Stimulated activated CD4-positive, alpha-beta T cell treated with anti-CD3 and anti-CD28 coated beads, Interleukin-12 subunit alpha, Interleukin-12 subunit beta, amount 100 ng/mL, for 24 hours (primary cell): ENCODE data around the gene KIF3B.
"Not testable (repeated sequence)": the region's sequence is repeated elsewhere in the genome, so short reads cannot be mapped to it uniquely, and the experiment has no call there.

Experiments used
- DNase-seq, 2 experiments: peaks; one replicate each; pipeline ENCODE4 v3.0.0-alpha.2; 2020; ENCODE audit warnings: low read depth in 2 of 2

Gene KIF3B

DNA sequence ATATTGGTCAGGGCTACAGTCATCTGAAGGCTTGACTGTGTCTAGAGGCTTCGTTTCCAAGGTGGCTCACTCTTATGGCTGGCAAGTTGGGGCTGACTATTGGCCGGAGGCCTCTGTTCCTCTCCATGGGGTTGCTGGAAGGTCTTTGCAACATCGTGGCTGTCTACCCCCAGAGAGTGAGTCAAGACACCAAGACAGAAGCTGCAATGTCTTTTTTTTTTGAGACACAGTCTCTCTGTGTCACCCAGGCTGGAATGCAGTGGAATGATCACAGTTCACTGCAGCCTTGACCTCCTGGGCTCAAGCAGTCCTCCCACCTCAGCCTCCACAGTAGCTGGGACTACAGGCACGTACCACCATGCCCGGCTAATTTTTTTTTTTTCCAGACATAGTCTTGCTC is 29.4 kb upstream of the KIF3B start:
- DNase-seq, result no peak

DNA sequence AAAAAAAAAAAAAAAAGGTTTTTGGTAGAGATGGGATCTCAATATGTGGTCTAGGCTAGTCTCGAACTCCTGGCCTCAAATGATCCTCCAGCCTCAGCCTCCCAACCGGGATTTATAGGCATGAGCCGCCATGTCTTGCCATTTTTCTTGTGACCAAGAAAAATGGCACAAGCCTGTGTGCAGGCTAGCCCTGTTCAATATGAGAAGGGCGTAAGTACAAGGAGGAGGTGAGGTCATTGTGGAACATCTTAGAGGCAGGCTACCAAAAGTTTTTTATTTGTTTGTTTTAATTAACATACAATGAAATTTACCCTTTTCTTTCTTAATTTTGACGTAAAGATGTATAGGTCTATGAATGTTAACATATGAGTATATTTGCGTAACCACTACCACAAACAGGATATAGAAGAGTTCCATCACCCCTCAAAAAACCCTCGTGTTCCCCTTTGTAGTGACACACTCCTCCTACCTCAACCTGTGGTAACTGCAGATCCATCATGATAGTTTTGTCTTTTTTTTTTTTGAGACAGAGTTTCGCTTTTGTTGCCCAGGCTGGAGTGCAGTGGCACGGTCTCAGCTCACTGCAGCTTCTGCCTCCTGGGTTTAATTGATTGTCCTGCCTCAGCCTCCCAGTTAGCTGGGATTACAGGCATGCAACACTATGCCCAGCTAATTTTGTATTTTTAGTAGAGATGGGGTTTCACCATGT is 28.3 kb upstream of the KIF3B start:
- DNase-seq, result no peak

DNA sequence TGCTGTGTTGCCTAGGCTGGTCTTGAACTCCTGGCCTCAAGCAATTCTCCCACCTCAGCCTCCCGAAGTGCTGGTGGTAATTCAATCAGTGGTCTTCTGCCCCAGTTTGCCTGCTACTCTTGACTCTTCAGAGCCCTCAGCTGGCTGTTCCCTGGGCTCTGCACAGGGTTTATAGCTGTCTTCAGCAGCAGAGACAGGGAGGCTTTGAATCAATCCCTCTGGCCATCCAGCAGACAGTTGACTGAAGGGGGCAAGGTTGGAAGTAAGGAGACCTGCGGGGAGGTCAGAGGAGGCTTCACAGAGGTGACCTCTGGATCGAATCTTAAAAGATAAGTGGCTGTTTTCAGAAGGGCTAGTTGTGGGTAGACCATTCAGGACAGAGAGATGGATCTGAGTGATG is 26.0 kb upstream of the KIF3B start:
- DNase-seq, result no peak

DNA sequence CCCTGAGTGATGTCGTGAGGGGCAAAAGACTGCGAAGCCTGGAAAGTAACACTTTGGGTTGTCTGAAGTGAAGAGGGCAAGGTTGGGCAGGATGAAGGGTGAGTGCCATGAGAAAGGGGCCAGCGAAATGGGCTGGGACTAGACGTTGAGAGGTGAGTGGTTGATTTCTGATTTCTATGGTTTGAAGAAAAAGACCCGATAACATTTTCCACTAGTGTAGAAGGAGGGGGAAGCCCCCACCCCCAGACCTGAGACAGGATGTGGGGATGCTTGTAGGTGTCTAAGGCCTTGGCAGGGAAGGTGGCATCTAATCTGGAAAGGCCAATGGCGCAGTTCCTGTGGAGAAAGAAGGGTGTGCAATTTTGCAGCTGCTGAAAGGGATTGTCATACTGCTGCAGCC is 25.3 kb upstream of the KIF3B start:
- DNase-seq, result peak; percentile 67 to 89

DNA sequence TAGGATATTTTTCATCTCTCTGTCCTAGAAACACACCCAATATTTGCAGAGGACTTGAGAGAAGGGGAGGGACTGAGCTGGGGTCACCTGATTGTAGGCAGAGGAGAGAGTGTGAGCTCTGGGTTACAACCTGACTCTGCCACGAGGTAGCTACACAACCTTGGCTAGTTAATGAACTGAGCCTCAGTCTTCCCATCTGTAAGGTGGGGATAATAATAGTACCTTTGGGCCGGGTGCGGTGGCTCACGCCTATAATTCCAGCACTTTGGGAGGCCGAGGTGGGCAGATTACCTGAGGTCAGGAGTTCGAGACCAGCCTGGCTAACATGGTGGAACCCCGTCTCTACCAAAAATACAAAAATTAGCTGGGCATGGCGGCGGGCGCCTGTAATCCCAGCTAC is 16.5 kb upstream of the KIF3B start:
- not testable (repeated sequence) for DNase-seq

DNA sequence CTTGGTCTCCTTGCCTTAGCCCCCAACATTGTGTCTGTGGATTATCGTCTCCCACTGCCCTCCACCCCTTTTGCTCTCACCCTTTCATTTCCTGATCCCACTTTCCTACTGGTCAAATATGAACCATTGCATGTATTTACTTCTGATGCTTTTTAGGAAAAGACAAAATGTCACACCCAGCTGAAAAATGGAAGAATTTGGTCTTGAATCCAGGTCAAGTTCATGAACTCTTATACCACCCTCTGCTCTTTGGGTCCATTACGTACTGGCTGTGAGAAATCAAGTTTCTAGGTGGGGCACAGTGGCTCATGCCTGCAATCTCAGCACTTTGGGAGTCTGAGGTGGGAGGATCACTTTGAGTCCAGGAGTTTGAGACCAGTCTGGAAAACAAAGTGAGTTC is 15.8 kb upstream of the KIF3B start:
- DNase-seq, result no peak

DNA sequence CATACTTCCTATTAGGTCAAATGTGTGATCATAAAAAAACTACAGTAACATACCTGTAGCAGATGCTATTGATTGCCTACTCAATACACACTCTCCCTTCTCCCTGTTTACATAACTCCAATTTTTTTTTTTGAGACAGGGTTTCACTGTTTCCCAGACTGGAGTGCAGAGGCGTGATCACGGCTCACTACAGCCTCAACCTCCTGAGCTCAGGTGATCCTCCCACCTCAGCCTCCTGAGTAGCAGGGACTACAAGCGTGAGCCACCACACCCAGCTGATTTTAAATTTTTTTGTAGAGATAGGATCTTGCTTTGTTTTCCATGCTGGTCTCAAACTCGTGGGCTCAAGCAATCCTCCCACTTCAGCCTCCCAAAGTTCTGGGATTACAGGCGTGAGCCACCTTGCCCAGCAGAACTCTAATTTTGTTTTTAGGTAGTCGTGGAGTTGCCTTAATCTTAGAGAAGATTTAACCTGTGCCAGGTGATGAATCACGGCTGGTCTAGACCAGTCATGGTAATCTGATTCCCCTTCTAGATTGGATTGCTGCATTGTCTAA is 14.0 kb upstream of the KIF3B start:
- DNase-seq, result no peak

DNA sequence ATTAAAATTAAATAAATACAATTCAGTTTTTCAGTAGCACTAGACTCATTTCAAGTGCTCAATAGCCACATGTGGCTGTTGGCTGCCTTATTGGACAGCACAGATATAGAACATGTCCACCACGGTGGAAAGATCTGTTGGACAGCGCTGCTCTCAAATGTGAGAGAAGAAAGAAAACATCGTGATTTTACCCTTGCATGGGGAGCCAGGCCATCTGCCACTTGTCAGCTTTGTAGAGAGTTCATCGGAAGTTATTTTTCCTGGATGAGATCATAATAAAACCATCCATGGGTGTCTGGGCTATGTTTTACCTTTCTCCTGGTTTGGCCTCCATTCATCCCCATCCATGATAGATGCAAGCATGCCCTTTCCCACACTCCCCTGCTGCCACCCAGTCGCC is 5.8 kb upstream of the KIF3B start:
- DNase-seq, result no peak

DNA sequence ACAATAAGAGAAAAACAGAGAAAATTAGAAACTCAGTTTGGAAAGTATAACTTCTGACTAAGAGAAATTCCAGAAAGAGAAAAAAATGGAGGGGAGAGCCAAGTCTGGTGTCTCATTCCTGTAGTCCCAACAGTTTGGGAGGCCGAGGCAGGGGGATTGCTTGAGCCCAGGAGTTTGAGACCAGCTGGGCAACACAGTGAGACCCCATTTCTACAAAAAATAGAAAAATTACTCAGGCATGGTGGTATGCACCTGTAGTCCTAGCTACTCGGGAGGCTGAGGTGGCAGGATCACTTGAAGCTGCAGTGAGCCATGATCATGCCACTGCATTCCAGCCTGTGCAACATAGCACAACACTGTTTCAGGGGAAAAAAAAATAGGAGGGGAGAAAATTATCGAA is 3.1 kb upstream of the KIF3B start:
- DNase-seq, result no peak

DNA sequence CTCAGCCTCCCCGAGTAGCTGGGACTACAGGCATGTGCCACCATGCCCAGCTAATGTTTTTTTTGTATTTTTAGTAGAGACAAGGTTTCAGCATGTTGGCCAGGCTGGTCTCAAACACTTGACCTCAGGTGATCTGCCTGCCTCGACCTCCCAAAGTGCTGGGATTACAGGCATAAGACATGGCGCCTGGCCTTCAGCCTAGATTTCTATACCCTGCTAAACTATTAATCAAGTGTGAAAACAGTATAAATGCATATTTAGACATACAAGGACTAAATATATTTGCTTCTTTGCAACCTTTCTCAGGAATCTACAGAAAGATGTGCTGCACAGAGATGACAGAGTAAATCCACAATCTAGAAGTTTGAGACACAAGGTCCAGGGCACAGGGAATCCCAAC is 2.3 kb upstream of the KIF3B start:
- not testable (repeated sequence) for DNase-seq

DNA sequence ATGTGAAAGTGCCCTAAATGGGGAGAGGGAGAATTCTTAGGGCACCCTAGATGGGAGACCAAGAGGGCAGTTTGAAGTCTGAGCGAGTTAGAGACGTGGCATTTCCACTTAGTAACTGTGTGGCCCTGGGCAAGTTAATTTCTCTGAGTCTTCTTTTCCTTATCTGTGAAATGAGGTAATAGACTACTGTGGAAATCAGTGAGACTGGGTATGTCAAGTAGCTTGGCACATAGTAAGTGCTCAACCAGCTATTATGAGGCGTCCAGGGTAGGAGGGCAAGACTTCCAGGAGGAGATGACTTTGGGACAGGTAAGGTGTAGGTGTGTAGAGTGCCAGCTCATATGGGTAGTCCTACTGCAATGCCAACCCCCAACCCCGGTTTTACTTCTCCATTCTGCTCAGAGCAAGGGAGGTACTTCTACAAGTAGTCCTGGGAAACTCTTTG is 770 bp downstream of the KIF3B start:
- DNase-seq, result no peak

DNA sequence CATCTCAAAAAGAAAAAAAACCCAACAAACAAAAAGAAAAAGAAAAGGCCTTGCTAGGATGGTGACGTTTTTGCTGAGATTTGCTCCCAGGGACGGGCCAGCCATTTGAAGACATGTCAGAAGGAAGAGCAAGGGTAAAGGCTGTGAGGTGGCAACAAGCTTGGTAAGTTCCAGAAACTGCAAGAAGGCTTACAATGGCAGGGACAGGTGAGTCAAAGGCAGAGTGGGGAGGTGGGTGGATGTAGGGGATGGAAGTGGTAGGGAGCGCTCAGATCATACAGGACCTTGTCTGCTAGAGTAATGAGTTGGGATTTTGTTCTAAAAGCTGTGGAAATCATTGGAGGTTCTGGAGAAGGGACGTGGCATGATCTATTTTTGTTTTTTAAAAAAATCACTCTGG is 4.3 kb downstream of the KIF3B start:
- DNase-seq, result no peak

DNA sequence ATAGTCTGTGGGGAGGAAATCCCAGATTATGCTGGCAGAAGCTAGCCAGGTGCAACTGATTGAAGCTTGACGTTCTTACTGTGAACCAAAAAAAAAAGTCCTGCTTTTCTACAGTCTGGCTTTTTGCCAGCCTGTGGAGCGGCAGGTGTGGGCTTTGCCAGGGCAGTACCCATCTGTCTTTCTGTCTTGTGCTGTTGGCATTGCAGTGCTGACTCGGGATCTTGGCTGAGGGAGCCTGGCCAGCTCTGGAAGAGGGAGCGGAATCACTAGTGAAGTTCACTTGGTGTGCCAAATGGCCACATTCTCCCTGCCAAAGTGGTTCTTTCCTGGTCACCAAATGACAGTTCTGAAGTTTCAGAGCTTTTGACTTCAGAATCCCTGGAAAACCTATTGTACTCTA is 5.0 kb downstream of the KIF3B start:
- DNase-seq, result no peak

DNA sequence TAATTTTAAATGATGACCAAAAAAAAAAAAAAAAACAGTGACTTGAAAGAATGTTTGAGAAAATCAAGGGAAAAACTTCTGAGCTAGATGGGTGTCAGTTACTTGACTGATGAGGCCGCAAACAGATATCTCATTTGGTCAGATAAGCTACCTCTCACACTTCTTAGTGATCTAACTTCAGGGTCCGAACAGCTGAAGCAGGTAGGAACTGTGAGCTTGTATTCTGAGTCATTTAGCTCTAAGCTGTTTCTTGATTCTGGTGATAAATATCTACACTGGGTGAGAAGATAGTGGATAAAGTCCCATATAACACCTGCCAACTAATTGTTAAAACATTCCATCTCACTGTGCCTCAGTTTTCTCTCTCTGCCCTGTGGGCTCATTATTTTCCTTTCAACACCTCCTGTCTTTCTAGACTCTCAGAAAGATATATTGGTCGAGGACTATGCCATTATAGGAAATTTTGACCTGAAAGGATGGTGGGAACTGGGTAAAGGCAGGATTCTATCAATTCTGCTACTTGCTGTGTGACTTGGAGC is 7.7 kb downstream of the KIF3B start:
- DNase-seq, result no peak

DNA sequence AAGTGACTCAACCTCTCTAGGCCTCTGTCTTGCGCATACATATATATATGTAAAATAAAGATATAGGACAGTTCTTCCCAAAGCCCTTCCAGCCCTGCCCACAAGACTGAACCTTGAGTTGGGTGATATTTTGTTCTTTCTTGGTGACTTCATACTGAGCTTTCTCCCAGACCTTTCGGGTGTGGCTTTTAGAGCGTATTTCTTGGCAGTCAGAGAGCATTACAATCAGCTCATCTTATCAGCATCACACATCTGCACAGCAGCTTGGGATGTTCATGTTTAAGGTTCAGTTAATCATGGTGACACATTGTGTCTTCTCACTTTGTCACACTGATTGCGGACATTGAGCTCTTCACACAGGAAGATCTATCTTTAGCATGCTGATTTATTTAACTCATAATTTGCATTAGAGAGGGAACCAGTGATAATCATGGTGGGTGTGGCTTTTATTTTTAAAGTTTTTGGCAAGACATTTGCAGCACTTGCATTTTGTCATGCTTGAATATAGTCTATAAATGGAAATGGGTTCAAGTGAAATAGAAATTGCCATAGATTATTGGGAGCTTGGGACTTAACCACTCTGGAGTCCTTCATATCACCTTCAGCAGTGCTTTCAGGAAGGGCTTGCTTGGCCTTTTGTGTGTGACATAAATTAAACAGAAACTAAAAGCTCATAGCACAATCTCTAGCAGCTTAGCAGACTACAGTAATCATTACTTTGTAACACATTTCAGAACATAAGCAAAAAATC is 8.3 kb downstream of the KIF3B start:
- DNase-seq, result peak; percentile 17 to 20

DNA sequence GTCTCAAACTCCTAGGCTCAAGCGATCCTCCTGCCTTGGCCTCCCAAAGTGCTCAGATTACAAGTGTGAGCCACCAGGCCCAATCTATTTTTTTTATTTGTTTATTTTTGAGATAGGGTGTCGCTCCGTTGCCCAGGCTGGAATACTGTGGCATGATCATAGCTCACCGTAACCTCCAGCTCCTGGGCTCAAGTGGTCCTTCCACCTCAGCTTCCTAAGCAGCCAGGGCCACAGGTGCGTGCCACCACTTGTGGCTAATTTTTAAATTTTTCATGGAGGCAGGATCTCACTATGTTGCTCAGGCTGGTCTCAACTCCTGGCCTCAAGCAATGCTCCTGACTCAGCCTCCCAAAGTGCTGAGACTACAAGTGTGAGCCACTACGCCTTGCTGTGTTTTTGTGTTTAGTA is 9.8 kb downstream of the KIF3B start:
- no peak for DNase-seq

DNA sequence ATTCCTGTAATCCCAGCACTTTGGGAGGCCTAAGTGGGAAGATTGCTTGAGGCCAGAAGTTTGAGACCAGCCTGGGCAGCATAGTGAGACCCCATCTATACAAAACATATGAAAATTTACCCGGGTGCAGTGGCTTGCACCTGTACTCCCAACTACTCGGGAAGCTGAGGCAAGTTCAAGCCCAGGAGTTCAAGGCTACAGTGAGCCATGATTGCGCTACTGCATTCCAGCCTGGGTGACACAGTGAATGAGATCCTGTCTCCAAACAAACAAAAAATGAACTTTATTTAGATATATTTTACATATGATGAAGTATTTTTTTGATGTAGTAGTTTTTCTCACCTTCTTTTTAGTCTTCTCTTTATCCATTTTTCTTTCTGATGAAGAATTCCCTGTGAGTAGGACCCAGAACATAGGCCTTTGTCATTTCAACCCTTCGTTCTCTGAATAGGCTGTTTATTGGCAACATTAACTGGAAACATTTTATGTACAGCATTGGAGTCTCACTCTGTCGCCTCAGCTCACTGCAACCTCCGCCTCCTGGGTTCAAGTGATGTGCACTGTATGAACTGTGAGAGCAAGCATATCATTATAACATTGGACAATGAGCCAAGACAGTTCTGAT is 10.9 kb downstream of the KIF3B start:
- DNase-seq, result no peak

DNA sequence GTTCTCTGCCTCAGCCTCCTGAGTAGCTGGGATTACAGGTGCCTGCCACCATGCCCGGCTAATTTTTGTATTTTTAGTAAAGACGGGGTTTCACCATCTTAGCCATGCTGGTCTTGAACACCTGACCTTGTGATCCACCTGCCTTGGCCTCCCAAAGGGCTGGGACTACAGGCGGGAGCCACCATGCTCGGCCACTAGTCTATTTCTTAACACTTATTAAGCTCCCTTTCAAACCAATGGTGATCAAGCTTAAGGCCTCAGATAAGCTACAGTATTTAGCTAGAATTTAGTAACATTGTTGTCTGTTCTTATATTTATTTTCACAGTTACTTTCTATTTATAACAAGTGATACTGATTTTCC is 11.8 kb downstream of the KIF3B start:
- DNase-seq, result not testable (repeated sequence)

DNA sequence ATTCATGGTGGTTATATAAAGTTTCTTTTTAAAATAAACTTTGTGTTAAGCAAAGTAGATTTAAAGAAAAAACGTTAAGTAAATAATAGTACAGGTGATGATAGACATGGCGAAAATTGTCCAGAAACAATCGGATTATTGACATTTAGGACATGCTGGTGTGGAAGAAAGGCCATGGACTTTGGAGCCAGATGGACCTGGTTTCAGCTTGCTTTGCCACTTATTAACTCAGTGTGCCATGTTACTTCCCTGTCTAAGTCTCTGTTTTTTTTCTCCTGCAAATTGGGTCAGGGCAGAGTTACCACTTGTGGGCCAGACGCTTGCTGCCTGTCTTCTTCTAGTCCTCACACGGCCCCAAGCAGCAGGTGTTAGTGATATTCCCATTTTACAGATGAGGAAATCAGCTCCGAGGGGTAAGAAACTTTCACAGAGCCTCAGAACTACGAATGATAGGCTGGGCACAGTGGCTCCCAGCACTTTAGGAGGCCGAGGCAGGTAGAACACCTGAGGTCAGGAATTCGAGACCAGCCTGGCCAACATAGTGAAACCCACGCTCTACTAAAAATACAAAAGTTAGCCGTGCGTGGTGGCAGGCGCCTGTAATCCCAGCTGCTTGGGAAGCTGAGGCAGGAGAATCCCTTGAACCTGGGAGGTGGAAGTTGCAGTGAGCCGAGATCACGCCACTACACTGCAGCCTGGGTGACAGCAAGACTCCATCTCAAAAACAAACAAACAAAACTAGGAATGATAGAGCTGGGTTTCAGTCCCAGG is 12.4 kb downstream of the KIF3B start:
- DNase-seq, result no peak

DNA sequence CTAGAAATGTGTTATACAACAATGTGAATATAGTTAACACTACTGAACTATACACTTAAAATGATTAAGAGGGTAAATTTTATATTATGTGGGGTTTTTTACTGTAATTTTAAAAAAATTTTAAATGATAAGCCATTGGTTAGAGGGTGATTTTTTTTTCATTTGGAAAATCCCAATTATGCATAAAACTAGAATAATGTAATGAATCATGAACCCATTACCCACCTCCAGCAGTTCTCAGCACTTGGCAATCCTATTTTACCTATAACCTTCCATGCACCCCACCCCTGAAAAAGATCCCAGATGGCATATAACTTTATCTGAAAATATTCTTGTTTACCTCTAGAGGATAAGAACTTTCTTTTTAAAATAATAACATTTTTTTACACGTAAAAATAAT is 13.7 kb downstream of the KIF3B start:
- DNase-seq, result no peak

DNA sequence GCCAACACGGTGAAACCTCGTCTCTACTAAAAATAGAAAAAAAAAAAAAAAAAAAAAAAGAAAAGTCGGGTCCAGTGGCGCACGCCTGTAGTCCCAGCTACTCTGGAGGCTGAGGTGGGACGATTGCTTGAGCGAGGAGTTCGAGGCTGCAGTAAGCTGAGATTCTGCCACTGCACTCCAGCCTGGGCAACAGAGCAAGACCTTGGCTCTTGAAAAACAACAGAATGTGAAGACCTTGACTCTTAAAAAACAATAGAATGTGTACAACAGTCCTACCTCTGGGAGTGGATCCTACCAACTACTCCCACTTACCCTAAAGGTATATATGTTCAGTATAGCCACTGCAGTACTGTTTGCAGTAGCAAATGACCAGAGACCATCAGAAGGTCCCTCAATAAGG is 15.1 kb downstream of the KIF3B start:
- no peak for DNase-seq

DNA sequence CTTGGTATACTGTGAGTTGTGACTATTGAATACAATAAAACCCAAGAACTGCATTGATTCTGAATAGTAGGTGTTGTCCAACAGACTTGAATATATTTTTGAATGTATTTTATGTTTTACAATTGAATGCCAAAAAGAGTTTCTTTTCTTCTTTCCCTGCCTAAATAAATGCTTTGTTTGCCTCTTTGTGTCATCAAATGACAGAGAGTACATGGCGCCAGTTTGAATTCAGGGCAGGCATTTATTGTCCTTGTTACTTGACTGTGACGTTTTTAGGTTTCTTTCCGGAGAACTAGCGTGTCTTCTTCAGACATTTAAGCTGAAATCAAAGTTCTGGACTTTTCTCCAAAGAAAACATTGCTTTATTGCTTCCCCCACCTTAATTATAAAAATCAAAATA is 16.6 kb downstream of the KIF3B start:
- DNase-seq, result no peak
